ENCODE results near the gene GLIS1.
A peak's percentile ranks its signal among the peaks of the same experiment; 100 is the strongest.

Gene GLIS1

GRCh38 chr1:53693339-53693738 lies 45.6 kb downstream of the GLIS1 start:
- DNase-seq = no peak

GRCh38 chr1:53691326-53691725 lies 47.6 kb downstream of the GLIS1 start:
- no peak for DNase-seq

GRCh38 chr1:53690411-53690810 lies 48.6 kb downstream of the GLIS1 start:
- no peak for DNase-seq

- DNase-seq = no peak
Measured at GRCh38 chr1:53689736-53690326, 49.1 kb downstream of the GLIS1 start.

- no peak for DNase-seq
Measured at GRCh38 chr1:53689223-53689622, 49.7 kb downstream of the GLIS1 start.

- no peak for DNase-seq
Measured at GRCh38 chr1:53688381-53689102, 50.4 kb downstream of the GLIS1 start.

- no peak for DNase-seq
Measured at GRCh38 chr1:53687901-53688300, 51.1 kb downstream of the GLIS1 start.

- DNase-seq = no peak
Measured at GRCh38 chr1:53687426-53687825, 51.5 kb downstream of the GLIS1 start.

- DNase-seq = no peak
Measured at GRCh38 chr1:53686965-53687267, 52.0 kb downstream of the GLIS1 start.

GRCh38 chr1:53686091-53686964 lies 52.6 kb downstream of the GLIS1 start:
- DNase-seq = no peak

- no peak for DNase-seq
Measured at GRCh38 chr1:53685272-53686051, 53.5 kb downstream of the GLIS1 start.

GRCh38 chr1:53684741-53685140 lies 54.2 kb downstream of the GLIS1 start:
- DNase-seq = no peak

GRCh38 chr1:53683986-53684740 lies 54.8 kb downstream of the GLIS1 start:
- DNase-seq = no peak

- no peak for DNase-seq
Measured at GRCh38 chr1:53682881-53683280, 56.1 kb downstream of the GLIS1 start.

- DNase-seq = peak; percentile 35
Measured at GRCh38 chr1:53681977-53682685, 56.8 kb downstream of the GLIS1 start.

GRCh38 chr1:53681351-53681976 lies 57.5 kb downstream of the GLIS1 start:
- DNase-seq = no peak

- DNase-seq = no peak
Measured at GRCh38 chr1:53680868-53681267, 58.1 kb downstream of the GLIS1 start.

- DNase-seq = no peak
Measured at GRCh38 chr1:53678938-53679825, 59.8 kb downstream of the GLIS1 start.

GRCh38 chr1:53678507-53678906 lies 60.5 kb downstream of the GLIS1 start:
- no peak for DNase-seq

GRCh38 chr1:53678046-53678445 lies 60.9 kb downstream of the GLIS1 start:
- DNase-seq = no peak
